Dermis microvascular lymphatic vessel endothelial cell (primary cell): ENCODE measurements around the gene OR13C3. TPM values are rescaled to one million over a fixed set of nuclear protein-coding genes. Genes with fewer than 3 reads are reported as not detected.

Experiments used
- total RNA-seq: library from RNA; depleted of rRNA; stranded (reverse); fragments of >200 nt; gene quantifications from 2 replicates; pipeline ENCODE4 v1.2.1, GENCODE V29; 2014

OR13C3 gene
- total RNA-seq, 1 donor from 2014 or later = not detected

Other genes starting within 250 kb of the OR13C3 start
- not detected in 2 replicates for gene OR13F1, start 32.6 kb downstream of the OR13C3 start, total RNA-seq
- not detected in 2 replicates for gene OR13C4, start 9.6 kb downstream of the OR13C3 start, total RNA-seq
- gene OR13C8, start 32.3 kb upstream of the OR13C3 start, total RNA-seq = not detected in 2 replicates
- gene OR13C5, start 62.6 kb upstream of the OR13C3 start, total RNA-seq = not detected in 2 replicates
- not detected in 2 replicates for gene OR13C2, start 68.8 kb upstream of the OR13C3 start, total RNA-seq
- not detected in 2 replicates for gene OR13C9, start 81.3 kb upstream of the OR13C3 start, total RNA-seq
- gene OR13D1, start 157.7 kb upstream of the OR13C3 start, total RNA-seq = not detected in 2 replicates
- 35.4 and 49.4 TPM in 2 replicates for gene NIPSNAP3A, start 210.8 kb upstream of the OR13C3 start, total RNA-seq
- gene NIPSNAP3B, start 227.3 kb upstream of the OR13C3 start, total RNA-seq = 0.25 and 0.39 TPM in 2 replicates